22Rv1 (cell line): ENCODE measurements around the gene PLCB3.

ENCODE experiments used
- ZFX ChIP-seq: fragments of 450-650 bp; IDR thresholded peaks from 2 replicates; pipeline ENCODE4 v1.6.1; 2017; ENCODE audit warnings: antibody characterized with exemption, borderline replicate concordance
- TF ChIP-seq, protein P1 (sequence below): fragments of 450-650 bp; IDR thresholded peaks from 2 replicates; pipeline ENCODE4 v1.5.1; 2017; ENCODE audit warnings: mild to moderate bottlenecking

- TF ChIP-seq, protein P1, sequence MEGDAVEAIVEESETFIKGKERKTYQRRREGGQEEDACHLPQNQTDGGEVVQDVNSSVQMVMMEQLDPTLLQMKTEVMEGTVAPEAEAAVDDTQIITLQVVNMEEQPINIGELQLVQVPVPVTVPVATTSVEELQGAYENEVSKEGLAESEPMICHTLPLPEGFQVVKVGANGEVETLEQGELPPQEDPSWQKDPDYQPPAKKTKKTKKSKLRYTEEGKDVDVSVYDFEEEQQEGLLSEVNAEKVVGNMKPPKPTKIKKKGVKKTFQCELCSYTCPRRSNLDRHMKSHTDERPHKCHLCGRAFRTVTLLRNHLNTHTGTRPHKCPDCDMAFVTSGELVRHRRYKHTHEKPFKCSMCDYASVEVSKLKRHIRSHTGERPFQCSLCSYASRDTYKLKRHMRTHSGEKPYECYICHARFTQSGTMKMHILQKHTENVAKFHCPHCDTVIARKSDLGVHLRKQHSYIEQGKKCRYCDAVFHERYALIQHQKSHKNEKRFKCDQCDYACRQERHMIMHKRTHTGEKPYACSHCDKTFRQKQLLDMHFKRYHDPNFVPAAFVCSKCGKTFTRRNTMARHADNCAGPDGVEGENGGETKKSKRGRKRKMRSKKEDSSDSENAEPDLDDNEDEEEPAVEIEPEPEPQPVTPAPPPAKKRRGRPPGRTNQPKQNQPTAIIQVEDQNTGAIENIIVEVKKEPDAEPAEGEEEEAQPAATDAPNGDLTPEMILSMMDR: peak; percentile 58
- TF ChIP-seq ZFX: no peak
These were observed 54.6 kb downstream of the PLCB3 start for GRCh38 chr11:64305691-64306562.
